ENCODE data around the gene GRAMD2B.
"Not testable (repeated sequence)": the region's sequence is repeated elsewhere in the genome, so short reads cannot be mapped to it uniquely, and the experiment has no call there.

Gene GRAMD2B

GRCh38 chr5:126395198-126395597, 28.0 kb upstream of the GRAMD2B start:
- DNase-seq (ENCODE audit: low read depth), result no peak
- no peak overlapping the region for H3K4me3 ChIP-seq (ENCODE audit: low read depth, low read length)
- TF ChIP-seq CTCF (IDR thresholded peaks at IDR 0.05; ENCODE audit: insufficient read depth, low read depth, low read length, missing control alignments), result no peak

- TF ChIP-seq CTCF (IDR thresholded peaks at IDR 0.05; ENCODE audit: insufficient read depth, low read depth, low read length, missing control alignments), result no peak
- no peak for DNase-seq (ENCODE audit: low read depth)
- no peak overlapping the region for H3K4me3 ChIP-seq (ENCODE audit: low read depth, low read length)
These were observed 27.6 kb upstream of the GRAMD2B start for GRCh38 chr5:126395605-126396004.

GRCh38 chr5:126396721-126397120, 26.5 kb upstream of the GRAMD2B start:
- DNase-seq (ENCODE audit: low read depth), result peak; percentile 18

GRCh38 chr5:126398791-126399190, 24.4 kb upstream of the GRAMD2B start:
- no peak overlapping the region for H3K4me3 ChIP-seq (ENCODE audit: low read depth, low read length)
- no peak for TF ChIP-seq CTCF (IDR thresholded peaks at IDR 0.05; ENCODE audit: insufficient read depth, low read depth, low read length, missing control alignments)
- no peak for DNase-seq (ENCODE audit: low read depth)

More at GRCh38 chr5:126396721-126397120, 26.5 kb upstream of the GRAMD2B start:
- H3K4me3 ChIP-seq (ENCODE audit: low read depth, low read length), result not testable (repeated sequence)

GRCh38 chr5:126400621-126401251, 22.5 kb upstream of the GRAMD2B start:
- no peak for TF ChIP-seq CTCF (IDR thresholded peaks at IDR 0.05; ENCODE audit: insufficient read depth, low read depth, low read length, missing control alignments)
- no peak for DNase-seq (ENCODE audit: low read depth)

GRCh38 chr5:126402621-126403555, 20.3 kb upstream of the GRAMD2B start:
- H3K4me3 ChIP-seq (ENCODE audit: low read depth, low read length), result no peak overlapping the region
- no peak for DNase-seq (ENCODE audit: low read depth)
- TF ChIP-seq CTCF (IDR thresholded peaks at IDR 0.05; ENCODE audit: insufficient read depth, low read depth, low read length, missing control alignments), result no peak

More at GRCh38 chr5:126400621-126401251, 22.5 kb upstream of the GRAMD2B start:
- H3K4me3 ChIP-seq (ENCODE audit: low read depth, low read length), result no peak overlapping the region

- no peak for DNase-seq (ENCODE audit: low read depth)
- no peak overlapping the region for H3K4me3 ChIP-seq (ENCODE audit: low read depth, low read length)
- TF ChIP-seq CTCF (IDR thresholded peaks at IDR 0.05; ENCODE audit: insufficient read depth, low read depth, low read length, missing control alignments), result no peak
These were observed 19.3 kb upstream of the GRAMD2B start for GRCh38 chr5:126403876-126404275.
